Measurements from ENCODE around the gene GPR63. TPM values are rescaled to one million over a fixed set of nuclear protein-coding genes. Genes with fewer than 3 reads are reported as not detected.

Gene GPR63
- total and polyA plus RNA-seq, 2 of the 13 experiments (the other 11 are each of a cell fraction or from before 2014, with no cell fraction given): 0.01 to 0.02 TPM

GRCh38 chr6:96781557-96781956 lies 55.7 kb downstream of the GPR63 start:
- H3K27ac ChIP-seq (ENCODE audit: extremely low read length, insufficient read depth, low read length): no peak overlapping the region
- BruUV-seq (replicated peaks): no TSS peak
- WGBS (ENCODE audit: low lambda C conversion rate): 0% methylated on average over 1 of the region's 1 CpG
- no peaks in the 10 kb centered on the region; a peak in 1 of 5 replicates for H3K27me3 ChIP-seq (ENCODE audit: control insufficient read depth in 1 of 2, insufficient read depth in 2 of 2, low read length in 2 of 2)
- no peaks in the 10 kb centered on the region for H3K9me3 ChIP-seq (ENCODE audit: low read length)
- H4K20me1 ChIP-seq (ENCODE audit: insufficient read depth, low read length): no peaks in the 10 kb centered on the region
- no peaks in the 10 kb centered on the region for H3K36me3 ChIP-seq (replicated peaks in 1 of 2; ENCODE audit: control insufficient read depth in 1 of 2, insufficient read depth in 2 of 2, low read length in 2 of 2)
- no peaks in the 10 kb centered on the region for H3K4me1 ChIP-seq (ENCODE audit: insufficient read depth, low read length)
- CTCF ChIA-PET (ENCODE audit: low intra/inter-chr PET ratio, low total read pairs): no interaction called here
- H3K4me2 ChIP-seq (ENCODE audit: low read depth, low read length): no peak overlapping the region
- FAIRE-seq: no peak
- no peaks in the 10 kb centered on the region for H3K79me2 ChIP-seq (ENCODE audit: insufficient read depth, low read length)
- ATAC-seq: no peak
- POLR2A ChIA-PET: no interaction called here
- no peak for DNase-seq (ENCODE audit: low spot score)
- H2AFZ ChIP-seq (ENCODE audit: low read length): no peak overlapping the region
- no peak overlapping the region for H3K9ac ChIP-seq (ENCODE audit: insufficient read depth, low read depth, low read length)
- in situ Hi-C loops (cut with HindIII; ENCODE audit: extremely low pct_ligation_motif_present, low pct_unique_long_range_greater_than_20kb) (no loop called here), intact Hi-C loops (cut with micrococcal nuclease; ENCODE audit: unreplicated experiment) (no loop called here)
- TF ChIP-seq EZH2 (conservative IDR thresholded peaks at IDR 0.05; ENCODE audit: low read depth, low read length) (no peak), THAP9 (CRISPR knock-in tag; IDR thresholded peaks at IDR 0.05; ENCODE audit: borderline replicate concordance) (no peak), ZNF124 (CRISPR knock-in tag; IDR thresholded peaks at IDR 0.05) (no peak), GZF1 (CRISPR knock-in tag; IDR thresholded peaks at IDR 0.05) (no peak), RAD21 (CRISPR knock-in tag; IDR thresholded peaks at IDR 0.05) (no peak), CEBPB (IDR thresholded peaks at IDR 0.05; ENCODE audit: borderline replicate concordance, low read depth, low read length) (peak; percentile 74), TMF1 (CRISPR knock-in tag; IDR thresholded peaks at IDR 0.05; ENCODE audit: low read depth) (no peak), ZFP62 (CRISPR knock-in tag; IDR thresholded peaks at IDR 0.05) (no peak), ZNF17 (CRISPR knock-in tag; IDR thresholded peaks at IDR 0.05) (no peak)
- no peak overlapping the region for H3K4me3 ChIP-seq (replicated peaks in 1 of 3; ENCODE audit: insufficient read depth in 1 of 3, low read depth in 2 of 3, low read length in 3 of 3)
